ENCODE data around the gene CACNA1C. TPM values are rescaled to one million over a fixed set of nuclear protein-coding genes. Genes with fewer than 3 reads are reported as not detected.

CACNA1C gene
- total RNA-seq, 1 experiment from 2014 or later, result 1.1 TPM

DNA sequence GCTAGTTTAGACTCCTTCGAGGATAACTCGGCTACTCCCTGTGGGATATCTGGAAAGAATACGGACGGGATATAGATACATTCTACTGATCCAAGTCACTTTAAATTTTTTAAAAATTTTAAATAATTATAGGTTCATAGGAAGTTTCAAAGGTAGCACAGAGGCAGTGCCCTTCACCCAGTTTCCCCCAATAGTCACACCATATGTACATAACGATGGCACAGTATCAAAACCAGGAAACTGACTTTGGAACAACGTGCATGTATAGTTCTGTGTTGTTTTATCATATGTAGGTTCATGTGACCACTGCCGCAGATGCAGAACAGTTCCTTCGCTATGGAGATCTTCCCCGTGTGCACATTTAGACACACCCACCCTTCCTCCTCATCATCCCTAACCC, 352.3 kb downstream of the CACNA1C start:
- H4K5ac ChIP-seq (ENCODE audit: insufficient read length, low read depth, low read length), result no peak overlapping the region
- no peak overlapping the region for H2BK15ac ChIP-seq (ENCODE audit: low read depth, low read length)
- no peak overlapping the region for H3K4me2 ChIP-seq (ENCODE audit: insufficient read depth, insufficient read length, low read length)
- no peak overlapping the region for H4K91ac ChIP-seq (ENCODE audit: insufficient read length, low read depth, low read length)
- Mint-ChIP-seq H3K4me1 (peaks cover 4 to 5% of the 10 kb centered on the region in 2 experiments; a peak in 3 of 4 replicates), H3K27ac (no peak overlapping the region), H3K9me3 (no peaks in the 10 kb centered on the region), H3K27me3 (ENCODE audit: low read depth) (no peaks in the 10 kb centered on the region; the same call in none of the 2 replicates), H3K36me3 (ENCODE audit: insufficient read depth in 1 of 3, low read depth in 3 of 3) (no peaks in the 10 kb centered on the region), H3K4me3 (no peak overlapping the region)
- no peaks in the 10 kb centered on the region for H3K79me2 ChIP-seq (ENCODE audit: insufficient read depth, low read length)
- H2AFZ ChIP-seq (ENCODE audit: low read length), result no peak overlapping the region
- no peaks in the 10 kb centered on the region for H3K9me3 ChIP-seq (ENCODE audit: control insufficient read depth, low read depth, low read length)
- no peak overlapping the region for H4K8ac ChIP-seq (replicated peaks; ENCODE audit: insufficient read length, low read depth, low read length)
- no peak overlapping the region for H2AK5ac ChIP-seq (ENCODE audit: insufficient read length, low read length)
- no peak overlapping the region for H3K9ac ChIP-seq (ENCODE audit: extremely low read depth, insufficient read length, low read length)
- H2BK20ac ChIP-seq (ENCODE audit: low read depth, low read length, poor library complexity, severe bottlenecking), result no peak overlapping the region
- no CpG with 5 or more reads among the region's 9 CpGs for WGBS (ENCODE audit: extremely low coverage, insufficient read length, low lambda C conversion rate)
- TF ChIP-seq, protein P1, sequence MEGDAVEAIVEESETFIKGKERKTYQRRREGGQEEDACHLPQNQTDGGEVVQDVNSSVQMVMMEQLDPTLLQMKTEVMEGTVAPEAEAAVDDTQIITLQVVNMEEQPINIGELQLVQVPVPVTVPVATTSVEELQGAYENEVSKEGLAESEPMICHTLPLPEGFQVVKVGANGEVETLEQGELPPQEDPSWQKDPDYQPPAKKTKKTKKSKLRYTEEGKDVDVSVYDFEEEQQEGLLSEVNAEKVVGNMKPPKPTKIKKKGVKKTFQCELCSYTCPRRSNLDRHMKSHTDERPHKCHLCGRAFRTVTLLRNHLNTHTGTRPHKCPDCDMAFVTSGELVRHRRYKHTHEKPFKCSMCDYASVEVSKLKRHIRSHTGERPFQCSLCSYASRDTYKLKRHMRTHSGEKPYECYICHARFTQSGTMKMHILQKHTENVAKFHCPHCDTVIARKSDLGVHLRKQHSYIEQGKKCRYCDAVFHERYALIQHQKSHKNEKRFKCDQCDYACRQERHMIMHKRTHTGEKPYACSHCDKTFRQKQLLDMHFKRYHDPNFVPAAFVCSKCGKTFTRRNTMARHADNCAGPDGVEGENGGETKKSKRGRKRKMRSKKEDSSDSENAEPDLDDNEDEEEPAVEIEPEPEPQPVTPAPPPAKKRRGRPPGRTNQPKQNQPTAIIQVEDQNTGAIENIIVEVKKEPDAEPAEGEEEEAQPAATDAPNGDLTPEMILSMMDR (conservative IDR thresholded peaks at IDR 0.05), result no peak
- H2BK12ac ChIP-seq (ENCODE audit: insufficient read length, low read depth, low read length), result no peak overlapping the region
- H2BK120ac ChIP-seq (ENCODE audit: low read depth, low read length, poor library complexity, severe bottlenecking), result no peak overlapping the region
- DNase-seq, result no peak
- no peak overlapping the region for H3K4ac ChIP-seq (ENCODE audit: low read depth, low read length)
- no peaks in the 10 kb centered on the region for H3K23me2 ChIP-seq (ENCODE audit: insufficient read length, low read depth, low read length, poor library complexity, severe bottlenecking)
- H2BK5ac ChIP-seq (ENCODE audit: insufficient read length, low read length), result no peak overlapping the region
- H3K27me3 ChIP-seq (ENCODE audit: insufficient read depth, low read length), result no peaks in the 10 kb centered on the region
- H3K18ac ChIP-seq (ENCODE audit: insufficient read length, low read depth, low read length), result no peak overlapping the region
- H3K79me1 ChIP-seq (ENCODE audit: insufficient read depth, low read depth, low read length, poor library complexity, severe bottlenecking), result no peaks in the 10 kb centered on the region
- no peak overlapping the region for H3K23ac ChIP-seq (ENCODE audit: insufficient read length, low read depth, low read length)
- no peak overlapping the region for H3T11ph ChIP-seq (ENCODE audit: low read length)
- H3K56ac ChIP-seq (ENCODE audit: insufficient read length, low read depth, low read length), result no peak overlapping the region
- no peak overlapping the region for H3K27ac ChIP-seq (ENCODE audit: insufficient read length, low read depth, low read length)
- H3K4me1 ChIP-seq (ENCODE audit: insufficient read depth, low read length), result no peaks in the 10 kb centered on the region
- no peaks in the 10 kb centered on the region for H4K20me1 ChIP-seq (ENCODE audit: control insufficient read depth, insufficient read depth, insufficient read length)
- H3K14ac ChIP-seq (ENCODE audit: insufficient read depth, low read length), result no peak overlapping the region

Data from H9 (cell line).